ENCODE data around the gene CNTNAP2.

- no peak for TF ChIP-seq ZNF670 (tag by site-specific recombination; IDR thresholded peaks at IDR 0.05; ENCODE audit: low read depth)
- TF ChIP-seq ZNF792 (tag by site-specific recombination; IDR thresholded peaks at IDR 0.05), result no peak
- no peak for TF ChIP-seq REST (tag by site-specific recombination; IDR thresholded peaks at IDR 0.05)
- TF ChIP-seq CTCF (tag by site-specific recombination; IDR thresholded peaks at IDR 0.05), result peak; percentile 94
- 0 out of 2 replicates have a peak, but pooled peaks have one; percentile 30 for TF ChIP-seq ZNF10 (tag by site-specific recombination; IDR thresholded peaks at IDR 0.05)
- no peak for TF ChIP-seq HOXC10 (CRISPR knock-in tag; IDR thresholded peaks at IDR 0.05)
- TF ChIP-seq ZNF169 (tag by site-specific recombination; IDR thresholded peaks at IDR 0.05), result no peak
- no peak for TF ChIP-seq ZNF776 (tag by site-specific recombination; IDR thresholded peaks at IDR 0.05; ENCODE audit: borderline replicate concordance)
- TF ChIP-seq ZNF707 (tag by site-specific recombination; IDR thresholded peaks at IDR 0.05), result no peak
- no peak for TF ChIP-seq ZBTB11 (tag by site-specific recombination; conservative IDR thresholded peaks at IDR 0.05; ENCODE audit: low read depth)
Measured at GRCh38 chr7:148262721-148263229, 2146.2 kb downstream of the CNTNAP2 start.
